Stimulated activated CD8-positive, alpha-beta memory T cell treated with anti-CD3 and anti-CD28 coated beads, Interleukin-4, amount 100 ng/mL, for 4 hours (primary cell): Measurements from ENCODE around the gene ARSD.
"Not testable (repeated sequence)": the region's sequence is repeated elsewhere in the genome, so short reads cannot be mapped to it uniquely, and the experiment has no call there.

ENCODE experiments used
- DNase-seq, 2 donors: peaks; one replicate each; pipeline ENCODE4 v3.0.0-alpha.2; 2020; ENCODE audit warnings: low read depth in 2 of 2, low spot score in 1 of 2

Gene ARSD

GRCh38 chrX:2897690-2898623, 31.2 kb downstream of the ARSD start:
- DNase-seq, result peak in 1 of 2 donors; percentile 11

- no peak for DNase-seq
Measured at GRCh38 chrX:2897311-2897689, 31.8 kb downstream of the ARSD start.

DNA sequence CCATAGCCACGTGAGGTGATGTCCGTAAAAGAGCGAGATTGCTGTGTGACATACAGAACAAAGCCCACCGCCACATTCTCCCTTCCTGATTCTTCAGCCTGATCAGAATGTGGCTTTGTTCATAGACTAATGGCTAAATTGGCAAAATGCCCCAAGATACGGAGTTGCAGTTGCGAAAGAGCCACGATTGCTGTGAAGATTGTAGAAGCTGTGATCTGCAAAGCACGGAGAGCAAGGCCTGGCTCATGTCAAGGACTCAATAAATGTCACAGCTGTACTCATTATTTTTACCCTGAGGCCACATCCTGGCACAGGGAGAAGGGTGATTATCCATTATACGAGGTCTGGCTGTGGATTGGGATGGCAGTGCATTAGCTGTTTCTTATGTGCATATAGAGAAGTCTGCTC, 34.2 kb downstream of the ARSD start:
- no peak for DNase-seq

GRCh38 chrX:2892816-2893215, 36.3 kb downstream of the ARSD start:
- no peak for DNase-seq

DNA sequence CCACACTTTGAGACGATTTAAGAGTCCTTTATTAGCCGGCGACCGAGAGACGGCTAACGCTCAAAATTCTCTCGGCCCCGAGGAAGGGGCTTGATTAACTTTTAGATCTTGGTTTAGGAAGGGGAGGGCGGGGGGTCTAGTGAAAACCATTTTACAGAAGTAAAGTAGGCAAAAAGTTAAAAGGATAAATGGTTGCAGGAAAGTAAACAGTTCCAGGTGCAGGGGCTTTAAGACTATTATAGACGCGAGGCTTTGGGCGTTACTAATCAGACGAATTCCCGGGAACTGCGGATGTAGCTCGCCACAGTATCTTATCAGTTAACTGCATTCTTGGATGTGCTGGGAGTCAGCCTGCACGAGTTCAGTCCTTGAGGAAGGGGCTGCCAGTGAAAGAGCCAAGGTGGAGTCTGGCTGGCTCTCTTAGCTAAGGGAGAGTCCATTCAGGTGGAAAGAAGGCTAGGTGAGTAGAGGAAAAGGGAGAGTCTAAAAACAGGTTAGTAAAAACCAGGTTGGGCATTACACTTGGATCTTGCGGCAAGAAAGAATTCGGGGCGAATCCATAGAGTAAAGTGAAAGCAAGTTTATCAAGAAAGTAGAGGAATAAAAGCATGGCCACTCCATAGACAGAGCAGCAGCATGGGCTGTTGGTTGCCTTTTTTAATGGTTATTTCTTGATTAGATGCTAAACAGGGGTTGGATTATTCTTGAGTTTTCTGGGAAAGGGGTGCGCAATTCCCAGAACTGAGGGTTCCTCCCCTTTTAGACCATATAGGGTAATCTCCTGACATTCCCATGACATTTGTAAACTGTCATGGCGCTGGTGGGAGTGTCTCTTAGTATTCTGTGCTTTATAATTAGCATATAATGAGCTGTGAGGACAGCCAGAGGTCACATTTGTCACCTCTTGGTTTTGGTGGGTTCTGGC, 38.3 kb downstream of the ARSD start:
- not testable (repeated sequence) for DNase-seq

DNA sequence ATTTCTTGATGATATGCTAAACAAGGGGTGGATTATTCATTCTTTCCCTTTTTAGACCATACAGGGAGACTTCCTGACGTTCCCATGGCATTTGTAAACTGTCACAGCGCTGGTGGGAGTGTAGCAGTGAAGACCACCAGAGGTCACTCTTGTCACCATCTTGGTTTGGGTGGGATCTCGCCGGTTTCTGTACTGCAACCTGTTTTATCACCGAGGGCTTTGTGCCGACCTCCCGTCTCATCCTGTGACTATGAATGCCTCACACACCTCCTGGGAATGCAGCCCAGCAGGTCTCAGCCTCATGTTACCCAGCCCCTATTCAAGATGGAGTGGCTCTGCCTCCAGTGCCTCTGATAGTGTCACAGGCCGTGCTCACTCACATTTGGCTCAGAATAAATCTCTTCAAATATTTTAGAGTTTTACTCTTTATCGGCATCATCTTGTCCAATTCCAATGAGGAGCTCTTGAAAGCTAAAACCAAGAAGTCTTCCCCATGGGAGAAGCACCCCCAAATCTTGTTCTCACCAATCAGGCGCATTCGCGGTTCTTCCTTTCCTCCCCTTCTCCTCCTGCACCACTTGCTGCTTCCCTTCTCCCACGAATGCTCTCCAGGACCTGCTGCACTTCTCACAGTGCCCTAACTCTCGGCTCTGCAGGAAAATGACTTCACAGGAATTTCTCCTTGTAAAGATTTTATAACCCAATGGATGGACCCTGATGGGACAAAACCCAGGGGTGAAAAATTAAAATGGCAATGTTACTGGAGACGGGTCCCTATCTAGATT, 39.2 kb downstream of the ARSD start:
- DNase-seq, result not testable (repeated sequence)

DNA sequence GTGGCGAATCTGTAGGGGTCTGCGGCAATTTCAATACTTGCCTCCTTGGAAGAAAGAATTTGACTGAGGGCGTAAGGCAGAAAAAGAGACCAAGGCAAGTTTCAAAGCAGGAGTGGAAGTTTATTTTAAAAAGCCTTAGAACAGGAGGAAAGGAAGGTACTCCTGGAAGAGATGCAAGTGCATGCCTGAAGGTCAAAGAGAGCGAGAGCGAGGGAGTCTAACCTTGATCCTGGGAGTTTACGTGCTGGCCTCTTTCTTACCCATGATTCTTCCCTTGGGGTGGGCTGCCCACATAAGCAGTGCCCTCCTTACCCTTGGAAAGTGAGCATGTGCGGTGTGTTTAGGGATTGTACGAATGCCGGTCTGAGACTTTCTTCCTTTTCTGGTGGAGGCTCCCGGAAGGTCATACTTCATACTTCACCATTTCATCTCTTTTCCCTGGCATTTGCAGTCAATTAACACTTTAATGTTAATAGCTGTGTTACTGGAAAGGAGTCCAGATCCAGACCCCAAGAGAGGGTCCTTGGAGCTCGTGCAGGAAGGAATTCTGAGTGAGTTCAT, 40.0 kb downstream of the ARSD start:
- DNase-seq, result no peak

DNA sequence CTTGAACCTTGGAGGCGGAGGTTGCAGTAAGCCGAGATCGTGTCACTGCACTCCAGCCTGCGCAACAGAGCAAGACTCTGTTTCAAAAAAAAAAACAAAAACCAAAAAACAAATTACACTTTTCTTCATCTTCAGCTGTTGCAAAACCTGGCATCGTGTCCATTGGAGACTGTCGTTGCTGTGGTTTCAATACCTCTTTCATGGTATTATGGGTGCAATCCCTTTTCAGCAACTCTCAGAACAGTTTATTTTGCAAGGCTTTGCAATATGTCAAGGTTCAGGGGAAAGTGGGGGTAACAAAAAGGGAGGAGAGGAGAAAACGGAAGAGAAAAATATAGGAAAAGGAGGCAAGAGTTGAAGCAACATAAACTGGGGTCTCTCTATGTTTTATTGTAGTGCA, 40.8 kb downstream of the ARSD start:
- DNase-seq, result no peak

DNA sequence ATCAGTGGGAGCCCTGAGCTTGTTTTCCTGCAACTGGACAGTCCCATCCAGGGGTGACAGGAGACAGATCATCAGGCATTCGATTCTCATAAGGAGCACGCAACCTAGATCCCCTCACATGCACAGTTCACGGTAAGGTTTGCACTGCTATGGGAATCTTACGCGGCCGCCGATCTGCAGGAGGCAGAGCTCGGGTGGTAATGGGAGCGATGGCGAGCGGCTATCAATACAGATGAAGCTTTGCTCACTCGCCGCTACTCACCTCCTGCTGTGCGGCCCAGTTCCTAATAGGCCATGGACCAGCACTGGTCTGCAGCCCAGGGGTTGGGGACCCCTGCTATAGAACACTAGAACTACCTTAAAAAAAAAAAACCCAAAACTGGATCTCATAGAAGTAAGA, 45.4 kb downstream of the ARSD start:
- DNase-seq, result no peak

DNA sequence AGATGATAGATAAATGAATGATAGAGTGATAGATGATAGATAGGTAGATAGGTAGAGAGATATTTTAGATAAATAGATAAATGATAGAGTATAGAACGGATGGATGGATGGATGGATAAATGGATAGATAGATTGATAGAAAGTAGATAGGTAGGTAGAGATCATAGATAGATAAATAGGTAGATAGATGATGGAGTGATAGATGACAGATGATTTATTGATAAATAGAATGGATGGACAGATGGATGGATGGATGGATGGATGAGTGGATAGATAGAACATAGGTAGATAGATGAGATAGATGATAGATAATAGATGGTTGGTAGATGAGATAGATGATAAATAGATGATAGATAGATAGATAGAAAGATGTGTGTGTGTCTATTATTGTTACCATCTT, 49.5 kb downstream of the ARSD start:
- DNase-seq, result no peak

GRCh38 chrX:2878563-2878962, 50.6 kb downstream of the ARSD start:
- DNase-seq, result no peak

DNA sequence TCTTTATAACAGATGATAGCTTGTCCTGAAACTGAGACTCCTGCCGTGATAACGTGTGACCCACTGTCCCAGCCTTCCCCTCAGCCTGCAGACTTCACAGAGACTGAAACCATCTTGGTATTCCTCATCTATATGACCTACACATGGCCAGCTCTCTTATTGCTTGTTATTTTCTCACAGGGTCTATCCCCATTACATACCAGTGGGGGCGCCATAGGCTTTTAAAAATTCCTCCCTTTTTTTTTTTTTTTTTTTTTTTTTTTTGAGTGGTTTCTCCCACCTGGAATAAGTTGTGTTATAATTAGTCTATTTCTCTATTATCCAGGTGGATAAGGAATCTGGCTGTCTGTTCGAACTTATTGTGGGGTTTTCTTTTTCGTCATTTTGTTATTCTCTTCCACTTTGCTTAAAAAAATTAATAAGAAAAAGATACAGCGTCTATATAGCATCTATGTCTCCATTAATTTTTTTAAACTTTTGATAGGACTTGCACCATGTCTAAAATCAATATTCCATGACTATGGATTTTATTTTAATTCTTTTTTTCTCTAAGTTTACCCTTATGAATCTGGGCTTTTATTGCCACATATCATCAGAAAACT, 53.2 kb downstream of the ARSD start:
- no peak for DNase-seq

- DNase-seq, result no peak
Measured at GRCh38 chrX:2875136-2875481, 54.0 kb downstream of the ARSD start.

GRCh38 chrX:2874222-2875135, 54.7 kb downstream of the ARSD start:
- DNase-seq, result no peak

DNA sequence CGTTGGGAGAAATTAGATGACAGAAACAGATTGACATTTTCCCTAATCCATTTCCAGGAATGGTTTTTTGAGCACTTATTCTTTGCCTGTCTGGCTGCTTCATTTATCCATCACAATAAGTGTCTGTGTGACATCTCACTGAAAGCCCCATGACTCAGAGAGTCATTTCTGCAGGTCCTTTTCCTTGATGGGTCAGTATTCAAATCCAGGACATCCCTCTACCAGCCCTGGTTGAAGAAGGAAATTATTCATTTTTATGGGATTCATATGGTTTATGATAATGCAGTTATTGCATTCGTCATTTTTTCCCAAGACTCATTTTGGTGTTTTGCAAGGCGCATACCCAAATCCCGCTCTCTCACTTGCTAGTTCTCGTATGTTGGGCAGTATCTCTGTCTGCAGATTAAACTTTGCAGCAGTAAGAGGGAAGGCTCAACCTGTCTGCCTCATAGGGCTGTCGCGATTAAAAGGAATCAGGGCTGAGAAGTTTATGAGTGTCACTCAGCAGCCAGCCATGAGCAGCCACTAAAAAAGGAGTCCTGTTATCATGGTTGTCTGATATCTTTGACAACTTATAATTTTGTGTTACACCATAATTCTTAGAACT, 56.4 kb downstream of the ARSD start:
- DNase-seq, result no peak

- no peak for DNase-seq
Measured at GRCh38 chrX:2871831-2872230, 57.3 kb downstream of the ARSD start.

DNA sequence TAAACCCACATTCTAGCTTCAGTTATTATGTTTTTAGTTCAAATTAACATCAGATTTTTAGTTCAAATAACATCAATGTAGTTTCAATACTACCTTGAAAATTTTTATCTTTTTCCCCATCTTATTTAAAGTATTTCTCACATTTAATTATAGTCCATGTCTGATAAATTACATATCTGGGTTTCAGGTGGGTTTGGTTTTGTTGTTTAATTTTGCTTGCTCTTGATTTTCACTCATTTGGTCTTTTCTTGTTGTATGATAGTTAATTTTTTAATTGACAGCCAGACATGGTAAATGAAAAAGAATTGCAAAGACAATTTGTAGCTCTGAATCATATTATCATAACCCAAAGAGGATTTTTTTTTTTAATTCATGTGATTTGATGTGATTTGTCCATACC, 58.5 kb downstream of the ARSD start:
- DNase-seq, result no peak

DNA sequence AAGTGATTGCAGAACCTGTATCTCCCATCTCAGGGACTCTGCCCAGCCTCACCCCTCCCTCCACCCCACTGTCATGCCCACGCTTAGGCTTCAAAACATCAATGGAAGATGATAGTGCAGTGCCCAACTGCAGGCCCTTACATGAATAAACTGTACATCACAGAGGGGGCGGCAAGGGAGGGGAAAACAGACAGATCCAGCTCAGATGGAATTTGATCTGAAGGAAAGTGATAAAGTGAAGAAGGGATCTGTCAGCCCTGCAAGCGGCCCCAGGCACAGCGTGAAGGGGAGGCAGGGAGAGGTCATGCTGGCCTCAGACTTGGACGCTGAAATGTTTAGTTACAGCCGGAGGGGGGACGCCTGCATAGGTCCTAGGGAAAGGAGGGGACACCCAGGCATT, 61.9 kb downstream of the ARSD start:
- no peak for DNase-seq

DNA sequence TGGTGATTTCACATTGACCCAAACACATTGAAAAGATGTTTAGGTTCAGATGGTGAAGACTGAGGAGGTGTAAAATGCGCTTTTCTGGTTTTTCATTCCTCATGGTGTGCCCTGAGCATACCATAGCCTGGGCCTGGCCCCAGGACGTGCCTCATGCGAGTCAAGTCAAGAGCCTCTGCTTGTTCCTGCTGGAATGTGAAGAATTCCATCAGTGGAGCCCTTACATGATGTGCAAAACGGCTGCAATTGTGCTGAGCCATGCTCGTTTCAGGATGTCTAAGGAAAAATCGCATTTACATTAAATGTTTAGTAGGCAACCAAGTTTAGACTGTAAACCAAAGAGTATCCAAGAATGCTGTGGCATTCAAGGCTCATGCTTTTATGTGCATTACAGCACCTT, 65.5 kb downstream of the ARSD start:
- no peak for DNase-seq
